Endometrial microvascular endothelial cells (primary cell): ENCODE data around the gene ZNF655. TPM values are rescaled to one million over a fixed set of nuclear protein-coding genes. Genes with fewer than 3 reads are reported as not detected.

ENCODE experiments used
- in situ Hi-C: cut with HindIII; loops from 2 replicates; pipeline ENCODE4 v1.10.0; 2017; ENCODE audit warnings: low sequenced_read_pairs, low pct_unique_long_range_greater_than_20kb; ENCODE audit errors: inconsistent ontology term
- total RNA-seq: library from RNA; depleted of rRNA; stranded (reverse); fragments of >200 nt; gene quantifications from one replicate; pipeline ENCODE4 v1.2.3, GENCODE V29; 2015; ENCODE audit errors: inconsistent ontology term

ZNF655 gene
- total RNA-seq, 1 donor from 2014 or later = 17.9 TPM

GRCh38 chr7:99625961-99626360 is 67.5 kb downstream of the ZNF655 start:
- in situ Hi-C loops = no loop called here

Other genes with a start within 250 kb of the ZNF655 start
- 255 TPM for gene ARPC1A, start 232.7 kb upstream of the ZNF655 start, total RNA-seq
- 453 TPM for gene ARPC1B, start 183.9 kb upstream of the ZNF655 start, total RNA-seq
- 147 TPM for gene PDAP1, start 150.0 kb upstream of the ZNF655 start, total RNA-seq
- gene BUD31, start 149.7 kb upstream of the ZNF655 start, total RNA-seq = 85.7 TPM
- 3.0 TPM for gene PTCD1, start 119.8 kb upstream of the ZNF655 start, total RNA-seq
- gene CPSF4, start 119.7 kb upstream of the ZNF655 start, total RNA-seq = 25.1 TPM
- 4,245 TPM for gene ATP5MF, start 92.5 kb upstream of the ZNF655 start, total RNA-seq
- gene ZNF789, start 85.8 kb upstream of the ZNF655 start, total RNA-seq = 3.3 TPM
- 28.1 TPM for gene ZNF394, start 58.4 kb upstream of the ZNF655 start, total RNA-seq
- gene ZKSCAN5, start 54.0 kb upstream of the ZNF655 start, total RNA-seq = 8.5 TPM
- gene FAM200A, start 6.5 kb upstream of the ZNF655 start, total RNA-seq = 3.9 TPM
- gene TMEM225B, start 39.6 kb downstream of the ZNF655 start, total RNA-seq = not detected
- 17.3 TPM for gene ZSCAN25, start 58.3 kb downstream of the ZNF655 start, total RNA-seq
- not detected for gene CYP3A5, start 121.4 kb downstream of the ZNF655 start, total RNA-seq
- not detected for gene CYP3A7, start 176.6 kb downstream of the ZNF655 start, total RNA-seq
- not detected for gene CYP3A4, start 225.5 kb downstream of the ZNF655 start, total RNA-seq